ENCODE data around the gene DLEU7. TPM values are rescaled to one million over a fixed set of nuclear protein-coding genes. Genes with fewer than 3 reads are reported as not detected.

The DLEU7 gene
- total and polyA plus RNA-seq, 9 of the 15 experiments (the other 6 are each of a cell fraction or from before 2014, with no cell fraction given), result 0.03 to 0.06 TPM; not detected in 7

DNA sequence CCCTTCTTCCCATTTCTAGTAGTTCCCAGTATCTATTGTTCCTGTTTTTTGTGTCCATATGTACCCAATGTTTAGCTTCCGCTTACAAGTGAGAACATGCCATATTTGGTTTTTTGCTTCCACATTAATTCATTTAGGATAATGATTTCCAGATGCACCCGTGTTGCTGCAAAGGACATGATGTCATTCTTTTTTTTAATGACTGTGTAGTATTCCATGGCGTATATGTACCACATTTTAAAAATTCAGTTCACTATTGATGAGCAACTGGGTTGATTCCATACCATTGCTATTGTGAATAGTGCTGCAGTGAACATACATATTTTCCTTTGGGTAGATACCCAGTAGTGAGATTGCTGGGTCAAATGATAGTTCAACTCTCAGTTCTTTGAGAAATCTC, 50.5 kb downstream of the DLEU7 start:
- no TSS peak for BruUV-seq (replicated peaks)
- Histone ChIP-seq H3K4me2 (ENCODE audit: insufficient read depth, low read length) (no peak overlapping the region), H3K79me2 (ENCODE audit: control insufficient read depth, insufficient read depth, low read length) (no peaks in the 10 kb centered on the region), H3K36me3 (ENCODE audit: control insufficient read depth, insufficient read depth, low read length) (no peaks in the 10 kb centered on the region), H3K9me3 (replicated peaks; ENCODE audit: control insufficient read depth, insufficient read depth, low read depth, low read length) (no peaks in the 10 kb centered on the region), H4K20me1 (replicated peaks; ENCODE audit: control insufficient read depth, insufficient read depth, low read length) (no peaks in the 10 kb centered on the region), H3K27me3 (ENCODE audit: control insufficient read depth in 2 of 2, insufficient read depth in 2 of 2, low read length in 2 of 2) (peaks cover 0 to 14% of the 10 kb centered on the region in 2 experiments; a peak in 4 of 5 replicates), H3K9me1 (ENCODE audit: control insufficient read depth, insufficient read depth, low read length) (no peaks in the 10 kb centered on the region), H3K9ac (ENCODE audit: insufficient read depth in 1 of 2, low read depth in 2 of 2, low read length in 2 of 2) (no peak overlapping the region), H3K4me3 (no peak overlapping the region), H3K4me1 (replicated peaks in 1 of 2; ENCODE audit: control insufficient read depth in 2 of 2, insufficient read depth in 2 of 2, low read length in 2 of 2) (no peaks in the 10 kb centered on the region; a peak in 1 of 5 replicates), H2AFZ (ENCODE audit: low read depth, low read length) (no peak overlapping the region), H3K27ac (ENCODE audit: extremely low read depth, low read depth, low read length) (no peak overlapping the region)
- FAIRE-seq, result no peak
- intact Hi-C loops (cut with micrococcal nuclease), result no loop called here
- ATAC-seq, result no peak
- TF ChIP-seq, protein P1, sequence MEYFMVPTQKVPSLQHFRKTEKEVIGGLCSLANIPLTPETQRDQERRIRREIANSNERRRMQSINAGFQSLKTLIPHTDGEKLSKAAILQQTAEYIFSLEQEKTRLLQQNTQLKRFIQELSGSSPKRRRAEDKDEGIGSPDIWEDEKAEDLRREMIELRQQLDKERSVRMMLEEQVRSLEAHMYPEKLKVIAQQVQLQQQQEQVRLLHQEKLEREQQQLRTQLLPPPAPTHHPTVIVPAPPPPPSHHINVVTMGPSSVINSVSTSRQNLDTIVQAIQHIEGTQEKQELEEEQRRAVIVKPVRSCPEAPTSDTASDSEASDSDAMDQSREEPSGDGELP (CRISPR knock-in tag; IDR thresholded peaks at IDR 0.05; ENCODE audit: borderline replicate concordance), result no peak
- DNase-seq (ENCODE audit: extremely low read depth in 1 of 4, low spot score in 3 of 4), result no peak
- ChIA-PET POLR2A (no interaction called here), CTCF (ENCODE audit: low intra/inter-chr PET ratio) (no interaction called here)
- in situ Hi-C loops (cut with MboI), result no loop called here
- 11% methylated on average over 3 of the region's 3 CpGs for WGBS (ENCODE audit: insufficient coverage, low coverage, missing lambda C conversion rate)

DNA sequence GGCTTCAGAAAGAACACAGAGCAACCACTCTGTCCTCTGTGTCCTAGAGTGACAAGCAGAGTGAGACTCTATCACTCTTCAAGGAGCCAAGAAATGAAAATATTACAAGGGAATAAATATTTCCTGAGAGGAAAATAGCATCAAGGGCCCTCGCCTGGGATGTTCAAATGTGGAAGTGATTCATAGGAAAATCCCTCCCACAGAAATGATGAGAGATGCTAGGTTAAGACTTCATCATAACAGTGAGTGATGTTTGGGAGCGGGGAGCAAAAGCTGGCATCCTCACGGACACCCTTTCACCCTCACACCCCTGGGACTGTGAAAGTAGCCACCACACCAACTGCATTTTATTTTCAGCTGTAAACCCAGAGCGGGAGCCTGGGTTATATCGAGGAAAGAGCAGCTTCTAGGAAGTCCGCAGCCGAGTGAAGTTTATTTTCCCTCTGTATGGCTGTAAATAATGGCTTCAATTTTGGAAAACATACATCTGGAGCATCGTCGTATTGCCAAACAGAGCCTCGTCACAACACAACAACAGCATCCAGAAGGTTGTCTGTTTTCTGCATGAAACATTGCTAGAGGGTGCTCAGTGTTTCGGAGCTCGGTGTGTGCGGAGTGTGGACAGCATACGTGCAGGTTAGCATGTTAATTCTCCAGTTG, 54.8 kb downstream of the DLEU7 start:
- Histone ChIP-seq H3K9me3 (replicated peaks; ENCODE audit: control insufficient read depth, insufficient read depth, low read depth, low read length) (no peaks in the 10 kb centered on the region), H3K27ac (ENCODE audit: extremely low read depth, low read depth, low read length) (no peak overlapping the region), H3K4me2 (ENCODE audit: insufficient read depth, low read length) (no peak overlapping the region), H3K4me3 (no peak overlapping the region), H3K27me3 (ENCODE audit: control insufficient read depth in 2 of 2, insufficient read depth in 2 of 2, low read length in 2 of 2) (peaks cover 0 to 23% of the 10 kb centered on the region in 2 experiments; a peak in 4 of 5 replicates), H3K4me1 (replicated peaks in 1 of 2; ENCODE audit: control insufficient read depth in 2 of 2, insufficient read depth in 2 of 2, low read length in 2 of 2) (no peaks in the 10 kb centered on the region; a peak in 1 of 5 replicates), H4K20me1 (replicated peaks; ENCODE audit: control insufficient read depth, insufficient read depth, low read length) (no peaks in the 10 kb centered on the region), H3K36me3 (ENCODE audit: control insufficient read depth, insufficient read depth, low read length) (no peaks in the 10 kb centered on the region), H3K9me1 (ENCODE audit: control insufficient read depth, insufficient read depth, low read length) (no peaks in the 10 kb centered on the region), H3K9ac (ENCODE audit: insufficient read depth in 1 of 2, low read depth in 2 of 2, low read length in 2 of 2) (no peak overlapping the region), H2AFZ (ENCODE audit: low read depth, low read length) (no peak overlapping the region), H3K79me2 (ENCODE audit: control insufficient read depth, insufficient read depth, low read length) (no peaks in the 10 kb centered on the region)
- in situ Hi-C loops (cut with MboI), result no loop called here
- ChIA-PET POLR2A (no interaction called here), CTCF (ENCODE audit: low intra/inter-chr PET ratio) (no interaction called here)
- FAIRE-seq (no peak), DNase-seq (ENCODE audit: extremely low read depth in 1 of 4, low spot score in 3 of 4) (no peak), ATAC-seq (no peak)
- intact Hi-C loops (cut with micrococcal nuclease), result no loop called here
- 19% methylated on average over 14 of the region's 14 CpGs for WGBS (ENCODE audit: insufficient coverage, low coverage, missing lambda C conversion rate)
- no TSS peak for BruUV-seq (replicated peaks)
- TF ChIP-seq NFYB (IDR thresholded peaks at IDR 0.05; ENCODE audit: extremely low read depth, insufficient read length) (no peak), ZBTB7A (IDR thresholded peaks at IDR 0.05; ENCODE audit: borderline replicate concordance, control insufficient read depth, low read depth, low read length) (no peak), SP1 (CRISPR knock-in tag; IDR thresholded peaks at IDR 0.05) (no peak), MCM5 (IDR thresholded peaks at IDR 0.05; ENCODE audit: low read depth) (no peak), ZNF197 (CRISPR knock-in tag; IDR thresholded peaks at IDR 0.05; ENCODE audit: low read depth) (no peak), PHF21A (IDR thresholded peaks at IDR 0.05; ENCODE audit: borderline replicate concordance, low read depth) (no peak), SMAD4 (CRISPR knock-in tag; conservative IDR thresholded peaks at IDR 0.05) (no peak), ZNF354B (CRISPR knock-in tag; IDR thresholded peaks at IDR 0.05) (no peak)
- TF ChIP-seq, protein P2, sequence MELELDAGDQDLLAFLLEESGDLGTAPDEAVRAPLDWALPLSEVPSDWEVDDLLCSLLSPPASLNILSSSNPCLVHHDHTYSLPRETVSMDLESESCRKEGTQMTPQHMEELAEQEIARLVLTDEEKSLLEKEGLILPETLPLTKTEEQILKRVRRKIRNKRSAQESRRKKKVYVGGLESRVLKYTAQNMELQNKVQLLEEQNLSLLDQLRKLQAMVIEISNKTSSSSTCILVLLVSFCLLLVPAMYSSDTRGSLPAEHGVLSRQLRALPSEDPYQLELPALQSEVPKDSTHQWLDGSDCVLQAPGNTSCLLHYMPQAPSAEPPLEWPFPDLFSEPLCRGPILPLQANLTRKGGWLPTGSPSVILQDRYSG (tag; conservative IDR thresholded peaks at IDR 0.05; ENCODE audit: low read depth), result no peak
- TF ChIP-seq, protein P3, sequence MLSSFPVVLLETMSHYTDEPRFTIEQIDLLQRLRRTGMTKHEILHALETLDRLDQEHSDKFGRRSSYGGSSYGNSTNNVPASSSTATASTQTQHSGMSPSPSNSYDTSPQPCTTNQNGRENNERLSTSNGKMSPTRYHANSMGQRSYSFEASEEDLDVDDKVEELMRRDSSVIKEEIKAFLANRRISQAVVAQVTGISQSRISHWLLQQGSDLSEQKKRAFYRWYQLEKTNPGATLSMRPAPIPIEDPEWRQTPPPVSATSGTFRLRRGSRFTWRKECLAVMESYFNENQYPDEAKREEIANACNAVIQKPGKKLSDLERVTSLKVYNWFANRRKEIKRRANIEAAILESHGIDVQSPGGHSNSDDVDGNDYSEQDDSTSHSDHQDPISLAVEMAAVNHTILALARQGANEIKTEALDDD (IDR thresholded peaks at IDR 0.05), result no peak
- TF ChIP-seq, protein P4, sequence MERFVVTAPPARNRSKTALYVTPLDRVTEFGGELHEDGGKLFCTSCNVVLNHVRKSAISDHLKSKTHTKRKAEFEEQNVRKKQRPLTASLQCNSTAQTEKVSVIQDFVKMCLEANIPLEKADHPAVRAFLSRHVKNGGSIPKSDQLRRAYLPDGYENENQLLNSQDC (CRISPR knock-in tag; IDR thresholded peaks at IDR 0.05), result no peak

Measured in K562 (cell line).